HCT116 (cell line): ENCODE results near the gene OARD1. TPM values are rescaled to one million over a fixed set of nuclear protein-coding genes. Genes with fewer than 3 reads are reported as not detected.

Experiments
- ATAC-seq: fragments of 200-7000 bp; cut with Tn5 transposase; 2 replicates; pipeline ENCODE4 v1.9.1; 2020; ENCODE audit warnings: mild to moderate bottlenecking, moderate library complexity
- Bru-seq: library from RNA; stranded (reverse); fragments of 400-500 nt; gene quantifications from one replicate; lab custom pipeline; 2021; lab: Mats Ljungman, UMichigan
- BruChase-seq, 2 experiments: library from RNA; stranded (reverse); fragments of 400-500 nt; gene quantifications; one replicate each; lab custom pipeline; 2021; lab: Mats Ljungman, UMichigan
- BruUV-seq: library from RNA; stranded (reverse); fragments of 400-500 nt; replicated peaks from 2 replicates; lab custom pipeline; 2021; lab: Mats Ljungman, UMichigan
- CTCF ChIA-PET: fragments of 300-600 bp; sonication (Branson Sonifier 250); formaldehyde crosslinking; loops from one replicate; lab custom pipeline; 2021; ENCODE audit warnings: antibody characterized with exemption; lab: Charles Lee
- POLR2A ChIA-PET: fragments of 300-600, 350-600 bp; sonication (Branson Sonifier 250); formaldehyde crosslinking; loops from one replicate; lab custom pipeline; 2021; ENCODE audit warnings: antibody characterized with exemption; lab: Charles Lee
- RAD21 ChIA-PET, 2 experiments: fragments of 300-600 bp; sonication (Branson Sonifier 250); formaldehyde crosslinking; loops; one replicate each; lab custom pipeline; 2023; ENCODE audit warnings: low total read pairs in 2 of 2; ENCODE audit not compliant: uncharacterized antibody in 2 of 2, unreplicated experiment in 2 of 2, low non-redundant PET in 1 of 2; lab: Charles Lee
- DNase-seq: peaks from one replicate; pipeline ENCODE4 v3.0.0-alpha.2; 2010; ENCODE audit warnings: low read depth, low spot score
- H2AFZ ChIP-seq: fragments of 200-600 bp; shearing (Covaris generic), sonication (generic); 2 replicates; pipeline ENCODE4 v1.6.1; 2017; ENCODE audit warnings: low read depth, mixed run types, mixed read lengths, antibody characterized with exemption, low read length; ENCODE audit not compliant: poor library complexity, severe bottlenecking
- H3K27ac ChIP-seq: 2 replicates; pipeline ENCODE4 v1.5.1; 2012; ENCODE audit warnings: low read depth, low read length
- H3K27me3 ChIP-seq: fragments of 200-600 bp; sonication (generic); 2 replicates; pipeline ENCODE4 v1.6.1; 2016; ENCODE audit warnings: mixed run types, low read length, mixed read lengths; ENCODE audit not compliant: insufficient read depth
- H3K36me3 ChIP-seq, 2 experiments: fragments of 200-500 bp in 1 of 2; fragments of 200-600 bp in 1 of 2; sonication (Bioruptor generic) in 1 of 2; sonication (generic) in 1 of 2; 2 replicates each; pipeline versions ENCODE4 v1.5.1 to v1.6.1; 2014 to 2016; ENCODE audit warnings: low read length in 2 of 2, inconsistent platforms in 1 of 2, mixed read lengths in 1 of 2, mixed run types in 1 of 2; ENCODE audit not compliant: insufficient read depth in 2 of 2, control insufficient read depth in 1 of 2
- H3K4me1 ChIP-seq, 2 experiments: fragments of 200-600 bp in 1 of 2; sonication (generic) in 1 of 2; 2 replicates each; pipeline versions ENCODE4 v1.5.1 to v1.6.1; 2012 to 2017; ENCODE audit warnings: low read length in 2 of 2, inconsistent platforms in 1 of 2, mild to moderate bottlenecking in 1 of 2, mixed read lengths in 1 of 2, mixed run types in 1 of 2, moderate library complexity in 1 of 2; ENCODE audit not compliant: insufficient read depth in 2 of 2, control insufficient read depth in 1 of 2
- H3K4me2 ChIP-seq: fragments of 200-600 bp; sonication (generic); 2 replicates; pipeline ENCODE4 v1.6.1; 2017; ENCODE audit warnings: mixed run types, low read length, mixed read lengths
- H3K4me3 ChIP-seq, 2 experiments: fragments of 200-600 bp in 1 of 2; sonication (generic) in 1 of 2; replicated peaks in 1 of 2; 2 replicates each; pipeline ENCODE4 v1.5.1; 2011 to 2016; ENCODE audit warnings: low read length in 2 of 2, control low read depth in 1 of 2, low read depth in 1 of 2, mild to moderate bottlenecking in 1 of 2, mixed read lengths in 1 of 2, mixed run types in 1 of 2
- H3K79me2 ChIP-seq: fragments of 200-600 bp; sonication (generic); 2 replicates; pipeline ENCODE4 v1.6.1; 2017; ENCODE audit warnings: mild to moderate bottlenecking, mixed run types, low read length, moderate library complexity, mixed read lengths; ENCODE audit not compliant: insufficient read depth
- H3K9ac ChIP-seq: fragments of 200-600 bp; sonication (generic); 2 replicates; pipeline ENCODE4 v1.6.1; 2016; ENCODE audit warnings: low read length, mixed read lengths
- H3K9me2 ChIP-seq: fragments of 200-600 bp; sonication (generic), shearing (Covaris generic); 2 replicates; pipeline ENCODE4 v1.6.1; 2017; ENCODE audit warnings: mixed run types, mild to moderate bottlenecking, moderate library complexity; ENCODE audit not compliant: insufficient read depth
- H3K9me3 ChIP-seq, 2 experiments: fragments of 200-500 bp in 1 of 2; fragments of 200-600 bp in 1 of 2; sonication (Bioruptor generic) in 1 of 2; sonication (generic) in 1 of 2; 2 replicates each; pipeline ENCODE4 v1.6.1; 2014 to 2017; ENCODE audit warnings: low read length in 2 of 2, mixed read lengths in 2 of 2, inconsistent platforms in 1 of 2, low read depth in 1 of 2, mild to moderate bottlenecking in 1 of 2, mixed run types in 1 of 2, moderate library complexity in 1 of 2; ENCODE audit not compliant: control insufficient read depth in 1 of 2, insufficient read depth in 1 of 2
- H4K20me1 ChIP-seq: fragments of 200-600 bp; sonication (generic), shearing (Covaris generic); 2 replicates; pipeline ENCODE4 v1.6.1; 2017; ENCODE audit warnings: mixed run types, mild to moderate bottlenecking, moderate library complexity; ENCODE audit not compliant: insufficient read depth
- CEBPB ChIP-seq: IDR thresholded peaks from 2 replicates; pipeline ENCODE4 v1.6.1; 2012; ENCODE audit warnings: low read depth
- EGR1 ChIP-seq: IDR thresholded peaks from 2 replicates; pipeline ENCODE4 v1.6.1; 2012; ENCODE audit warnings: low read depth
- ELF1 ChIP-seq: IDR thresholded peaks from 2 replicates; pipeline ENCODE4 v1.6.1; 2012; ENCODE audit warnings: low read depth, borderline replicate concordance
- EZH2 ChIP-seq: fragments of 200-600 bp; sonication (generic); IDR thresholded peaks from 2 replicates; pipeline ENCODE4 v1.6.1; 2017; ENCODE audit warnings: antibody characterized with exemption, mixed run types
- EZH2phosphoT487 ChIP-seq: fragments of 200-600 bp; IDR thresholded peaks from 2 replicates; pipeline ENCODE4 v1.6.1; 2018; ENCODE audit warnings: antibody characterized with exemption, borderline replicate concordance
- FOSL1 ChIP-seq: IDR thresholded peaks from 2 replicates; pipeline ENCODE4 v1.6.1; 2012; ENCODE audit warnings: low read depth
- JUND ChIP-seq: IDR thresholded peaks from 2 replicates; pipeline ENCODE4 v1.6.1; 2012
- POLR2A ChIP-seq: IDR thresholded peaks from 2 replicates; pipeline ENCODE4 v1.7.0; 2011; ENCODE audit warnings: borderline replicate concordance; ENCODE audit not compliant: insufficient read depth, insufficient read length; ENCODE audit errors: extremely low read depth
- POLR2AphosphoS5 ChIP-seq: IDR thresholded peaks from 2 replicates; pipeline ENCODE4 v1.6.1; 2011; ENCODE audit warnings: mild to moderate bottlenecking, low read depth, low read length, moderate library complexity
- RAD21 ChIP-seq: IDR thresholded peaks from 2 replicates; pipeline ENCODE4 v1.6.1; 2012; ENCODE audit warnings: low read depth, mild to moderate bottlenecking
- REST ChIP-seq: IDR thresholded peaks from 2 replicates; pipeline ENCODE4 v1.6.1; 2012; ENCODE audit warnings: low read depth
- SIN3A ChIP-seq: IDR thresholded peaks from 2 replicates; pipeline ENCODE4 v1.6.1; 2012; ENCODE audit warnings: low read depth
- SP1 ChIP-seq: IDR thresholded peaks from 2 replicates; pipeline ENCODE4 v1.6.1; 2012; ENCODE audit warnings: low read depth
- ZFX ChIP-seq: fragments of 450-650 bp; IDR thresholded peaks from 2 replicates; pipeline ENCODE4 v1.6.1; 2017
- intact Hi-C: fragments of 100-400 bp; cut with micrococcal nuclease; formaldehyde crosslinking; loops from 2 replicates; pipeline ENCODE4 v1.10.0; 2022
- long read RNA-seq: library from polyadenylated mRNA; unstranded; transcript quantifications from one replicate; pipeline ENCODE4 v2.0.0, GENCODE V29; 2021; ENCODE audit not compliant: unreplicated experiment
- polyA plus RNA-seq: library from polyadenylated mRNA; unstranded; fragments of >200 nt; gene quantifications from 2 replicates; pipeline ENCODE4 v1.2.1, GENCODE V29; 2012; ENCODE audit warnings: missing spikeins
- total RNA-seq: library from RNA; stranded (reverse); gene quantifications from one replicate; pipeline ENCODE4 v1.2.1, GENCODE V29; 2021; ENCODE audit not compliant: unreplicated experiment
- TF ChIP-seq, protein P1 (sequence below): IDR thresholded peaks from 2 replicates; pipeline ENCODE4 v1.6.1; 2011; ENCODE audit warnings: mild to moderate bottlenecking, low read length, moderate library complexity; ENCODE audit not compliant: insufficient replicate concordance; ENCODE audit errors: extremely low read depth
- TF ChIP-seq, protein P2 (sequence below): IDR thresholded peaks from 2 replicates; pipeline ENCODE4 v1.6.1; 2012

The OARD1 gene, protein sequence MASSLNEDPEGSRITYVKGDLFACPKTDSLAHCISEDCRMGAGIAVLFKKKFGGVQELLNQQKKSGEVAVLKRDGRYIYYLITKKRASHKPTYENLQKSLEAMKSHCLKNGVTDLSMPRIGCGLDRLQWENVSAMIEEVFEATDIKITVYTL
- total RNA-seq (28.7 TPM), Bru-seq, nascent RNA (percentile 61 among the genes with signal in this experiment), BruChase-seq, experiment 1, labeled RNA remaining after a 6-hour chase (percentile 67 among the genes with signal in this experiment), BruChase-seq, experiment 2, labeled RNA remaining after a 2-hour chase (percentile 63 among the genes with signal in this experiment)
- 21.4 and 26.1 TPM in 2 replicates for polyA plus RNA-seq
- long read RNA-seq, transcript OARD1-202 (6 exons, 1,337 nt) = major isoform, 10 of 34 reads
- long read RNA-seq, transcript OARD1-210 (6 exons, 3,330 nt) = minor isoform, 9 of 34 reads
- long read RNA-seq, partial matches to known transcripts = 2 of 34 reads
- long read RNA-seq, other reads (novel, unspliced or antisense) = 7 of 34 reads

- H3K27me3 ChIP-seq = no peaks in the 10 kb centered on the region
- no peaks in the 10 kb centered on the region for H3K9me2 ChIP-seq
- peaks cover 7 to 16% of the 10 kb centered on the region in 2 experiments; a peak in 3 of 4 replicates for H3K4me1 ChIP-seq
- no peaks in the 10 kb centered on the region for H3K36me3 ChIP-seq
- no TSS peak for BruUV-seq
- H3K4me2 ChIP-seq = peak within 1 kb of the TSS; percentile 93
- ATAC-seq (peak; percentile 78), DNase-seq (peak; percentile 98)
- ChIA-PET POLR2A (interaction anchor here (0.7 to 1.0 kb wide), 3 partner anchors 17 to 253 kb away, joined by 3 to 4 read pairs (median 3); no protein-coding TSS in a partner anchor), RAD21 (no interaction called here), CTCF (interaction anchor here (0.8 to 2.8 kb wide), 5 partner anchors 32 to 246 kb away, joined by 3 to 9 read pairs (median 4); partner anchors contain the start of gene UNC5CL)
- peak within 1 kb of the TSS; percentile 67 to 77 for H3K4me3 ChIP-seq
- intact Hi-C loops = no loop called here
- H2AFZ ChIP-seq = no peak within 1 kb of the TSS
- no peaks in the 10 kb centered on the region for H4K20me1 ChIP-seq
- H3K9me3 ChIP-seq = no peaks in the 10 kb centered on the region
- peak within 1 kb of the TSS; percentile 98 for H3K27ac ChIP-seq
- peaks cover 52% of the 10 kb centered on the region for H3K79me2 ChIP-seq
- H3K9ac ChIP-seq = peak within 1 kb of the TSS; percentile 94
- no peak for TF ChIP-seq EZH2phosphoT487
- no peak for TF ChIP-seq EZH2
- no peak for TF ChIP-seq FOSL1
- TF ChIP-seq SIN3A = 0 out of 2 replicates have a peak, but pooled peaks have one; percentile 11
- TF ChIP-seq ZFX = 0 out of 2 replicates have a peak, but pooled peaks have one; percentile 22
- TF ChIP-seq EGR1 = peak; percentile 80
- TF ChIP-seq, protein P1, sequence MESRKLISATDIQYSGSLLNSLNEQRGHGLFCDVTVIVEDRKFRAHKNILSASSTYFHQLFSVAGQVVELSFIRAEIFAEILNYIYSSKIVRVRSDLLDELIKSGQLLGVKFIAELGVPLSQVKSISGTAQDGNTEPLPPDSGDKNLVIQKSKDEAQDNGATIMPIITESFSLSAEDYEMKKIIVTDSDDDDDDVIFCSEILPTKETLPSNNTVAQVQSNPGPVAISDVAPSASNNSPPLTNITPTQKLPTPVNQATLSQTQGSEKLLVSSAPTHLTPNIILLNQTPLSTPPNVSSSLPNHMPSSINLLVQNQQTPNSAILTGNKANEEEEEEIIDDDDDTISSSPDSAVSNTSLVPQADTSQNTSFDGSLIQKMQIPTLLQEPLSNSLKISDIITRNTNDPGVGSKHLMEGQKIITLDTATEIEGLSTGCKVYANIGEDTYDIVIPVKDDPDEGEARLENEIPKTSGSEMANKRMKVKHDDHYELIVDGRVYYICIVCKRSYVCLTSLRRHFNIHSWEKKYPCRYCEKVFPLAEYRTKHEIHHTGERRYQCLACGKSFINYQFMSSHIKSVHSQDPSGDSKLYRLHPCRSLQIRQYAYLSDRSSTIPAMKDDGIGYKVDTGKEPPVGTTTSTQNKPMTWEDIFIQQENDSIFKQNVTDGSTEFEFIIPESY = peak; percentile 44
- TF ChIP-seq REST = no peak
- TF ChIP-seq POLR2AphosphoS5 = no peak; the same call in 1 of the 2 replicates
- TF ChIP-seq CEBPB = no peak
- peak; percentile 54; the same call in 1 of the 2 replicates for TF ChIP-seq ELF1
- TF ChIP-seq, protein P2, sequence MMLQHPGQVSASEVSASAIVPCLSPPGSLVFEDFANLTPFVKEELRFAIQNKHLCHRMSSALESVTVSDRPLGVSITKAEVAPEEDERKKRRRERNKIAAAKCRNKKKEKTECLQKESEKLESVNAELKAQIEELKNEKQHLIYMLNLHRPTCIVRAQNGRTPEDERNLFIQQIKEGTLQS = no peak
- no peak for TF ChIP-seq RAD21
- TF ChIP-seq POLR2A = peak; percentile 25
- TF ChIP-seq SP1 = peak; percentile 14; the same call in 1 of the 2 replicates
- TF ChIP-seq JUND = no peak
These were observed at the start of gene OARD1 for GRCh38 chr6:41071923-41072835. Gene OARD1 (minus strand): TSS chr6:41072356. CDS start chr6:41071634, 722 bp downstream.
